Brain microvascular endothelial cell (primary cell): Measurements from ENCODE around the gene DHRS7C.

Experiments
- DNase-seq: peaks from one replicate; pipeline ENCODE4 v3.0.0-alpha.2; 2020
- H3K27ac ChIP-seq: fragments of 250-450 bp; sonication (Bioruptor Pico); 2 replicates; pipeline ENCODE4 v1.5.1; 2020; ENCODE audit warnings: mild to moderate bottlenecking, moderate library complexity
- H3K27me3 ChIP-seq: fragments of 250-450 bp; sonication (Bioruptor Pico); replicated peaks from 2 replicates; pipeline ENCODE4 v1.5.1; 2020; ENCODE audit warnings: mild to moderate bottlenecking
- H3K36me3 ChIP-seq: fragments of 250-450 bp; sonication (Bioruptor Pico); replicated peaks from 2 replicates; pipeline ENCODE4 v1.5.1; 2020; ENCODE audit warnings: mild to moderate bottlenecking
- H3K4me3 ChIP-seq: 2 replicates; pipeline ENCODE4 v1.5.1; 2011; ENCODE audit warnings: low read depth, mild to moderate bottlenecking, control low read depth, low read length, moderate library complexity
- CTCF ChIP-seq: IDR thresholded peaks from 2 replicates; pipeline ENCODE4 v1.5.1; 2011; ENCODE audit warnings: low read depth, mild to moderate bottlenecking, moderate library complexity, low read length, control low read depth, inconsistent platforms; ENCODE audit errors: missing control alignments
- in situ Hi-C: cut with HindIII; loops from 2 replicates; pipeline ENCODE4 v1.10.0; 2017; ENCODE audit warnings: low sequenced_read_pairs, low pct_ligation_motif_present

Gene DHRS7C

GRCh38 chr17:9725575-9725974, 65.8 kb downstream of the DHRS7C start:
- in situ Hi-C loops, result no loop called here
- DNase-seq, result no peak
- Histone ChIP-seq H3K4me3 (no peak overlapping the region), H3K36me3 (no peaks in the 10 kb centered on the region), H3K27ac (no peak overlapping the region), H3K27me3 (no peaks in the 10 kb centered on the region)
- peak; percentile 59 for TF ChIP-seq CTCF
